Hippocampal formation (tissue), 2 donors: ENCODE measurements around the gene CHRM2.

Source experiments
- DNase-seq, 2 donors: peaks; one replicate each; lab custom pipeline; 2025; lab: John Stamatoyannopoulos, UW

The CHRM2 gene

DNA sequence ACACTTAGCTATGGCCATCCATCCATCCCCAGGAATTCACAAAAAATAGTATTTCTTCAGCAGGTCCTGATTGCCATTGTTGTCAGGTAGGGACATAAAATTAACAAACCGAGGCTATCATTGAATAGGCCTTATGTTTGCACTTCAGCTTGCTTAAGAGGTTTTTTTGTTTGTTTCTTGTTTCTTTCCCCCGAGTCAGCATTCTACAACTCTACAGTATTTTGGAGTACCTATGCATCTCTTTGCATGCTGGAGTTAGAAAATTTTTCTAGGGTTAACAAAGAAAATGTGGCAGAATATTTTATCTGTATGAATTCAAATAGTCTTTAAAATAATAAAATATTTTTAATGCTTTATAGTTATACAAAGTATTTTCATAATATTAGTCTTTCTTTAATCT is 26.3 kb downstream of the CHRM2 start:
- DNase-seq, result no peak

DNA sequence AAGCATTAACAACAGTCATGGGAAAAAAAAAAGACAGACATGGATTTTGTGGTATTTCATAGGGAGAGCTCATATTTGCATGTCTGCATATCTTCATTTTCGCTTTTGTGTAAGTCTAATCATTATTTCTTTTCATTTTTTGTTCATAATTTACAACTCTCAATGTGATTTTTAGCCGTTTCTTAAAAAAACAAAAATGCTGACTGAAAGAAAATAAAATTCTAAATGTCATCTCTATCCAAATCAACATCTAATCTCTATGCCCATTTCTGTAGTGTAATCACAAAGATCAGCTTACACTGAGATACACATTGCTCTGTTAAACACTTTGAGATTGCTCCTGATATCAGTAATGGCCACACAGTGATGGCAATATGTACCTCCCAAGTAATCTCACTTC is 29.2 kb downstream of the CHRM2 start:
- no peak for DNase-seq

DNA sequence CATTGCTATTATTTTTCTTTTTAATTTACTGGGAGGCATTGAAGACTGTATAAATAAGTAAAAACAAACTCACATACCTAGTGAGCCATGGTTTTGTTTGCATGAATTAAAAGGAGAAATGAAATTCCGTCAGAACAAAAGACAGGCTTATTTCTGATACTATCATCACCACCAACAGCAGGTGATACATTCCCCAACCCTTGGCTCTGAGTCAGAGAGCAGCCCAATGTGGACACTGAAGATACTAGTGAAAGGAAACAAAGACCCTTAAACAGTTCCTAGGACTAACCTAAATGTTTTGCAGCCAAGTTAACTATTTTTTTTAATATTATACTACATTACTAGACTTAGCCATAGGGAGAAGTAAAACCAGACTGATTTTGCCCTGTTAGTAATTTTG is 31.6 kb downstream of the CHRM2 start:
- no peak for DNase-seq

DNA sequence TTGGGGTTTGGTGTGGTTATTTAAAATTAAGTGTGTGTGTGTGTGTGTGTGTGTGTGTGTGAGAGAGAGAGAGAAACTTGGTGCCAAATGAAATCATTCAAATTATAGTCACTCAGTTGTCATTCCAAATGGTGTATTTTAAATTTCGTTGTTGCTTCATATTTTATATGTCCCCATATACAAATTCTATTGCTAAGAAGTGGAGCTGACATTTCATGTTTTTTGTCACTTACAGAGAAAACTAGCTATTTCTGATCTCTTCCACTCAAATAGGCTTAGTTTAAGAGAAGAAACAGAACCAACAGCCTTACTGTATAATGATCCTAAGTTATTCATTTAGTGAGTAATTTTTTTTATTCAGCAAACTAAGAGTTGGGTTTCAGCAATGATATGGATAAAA is 42.3 kb downstream of the CHRM2 start:
- DNase-seq, result no peak

DNA sequence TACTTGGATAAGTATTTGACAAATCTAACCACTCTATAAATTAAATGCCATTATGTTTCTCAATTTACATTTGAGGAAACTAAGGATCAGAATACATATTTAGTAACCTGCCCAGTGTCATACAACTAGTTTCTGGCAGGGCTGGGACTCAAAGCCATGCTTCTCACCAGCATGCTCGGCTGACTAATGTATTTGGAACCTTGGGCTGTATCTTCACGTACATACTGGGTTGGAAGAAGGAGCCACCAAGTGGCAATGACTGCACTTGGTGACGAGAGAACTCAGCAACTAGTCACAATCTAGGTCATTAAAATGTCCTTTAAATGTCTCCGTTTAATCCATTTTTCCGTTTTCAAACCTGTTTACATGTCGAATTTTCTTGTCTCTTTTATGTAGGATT is 42.9 kb downstream of the CHRM2 start:
- DNase-seq, result no peak

DNA sequence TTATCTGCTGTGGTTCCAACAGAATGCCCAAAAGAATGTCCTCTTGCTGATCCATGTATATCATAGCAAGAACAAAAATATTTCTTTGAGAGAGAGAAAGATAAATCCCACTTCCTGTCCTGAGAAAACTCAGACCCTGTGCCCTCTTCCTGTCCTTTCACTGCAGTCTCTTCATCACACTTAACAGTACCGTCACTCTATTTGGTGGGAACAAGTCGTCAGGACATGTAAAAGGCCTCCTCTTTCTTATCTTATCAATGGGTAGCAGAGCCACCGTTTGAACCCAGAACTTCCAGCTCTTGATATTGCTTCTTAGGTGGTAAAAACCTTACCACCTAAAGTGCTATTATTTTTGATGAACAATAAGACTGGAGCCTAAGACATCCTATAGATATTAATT is 43.9 kb downstream of the CHRM2 start:
- no peak for DNase-seq

DNA sequence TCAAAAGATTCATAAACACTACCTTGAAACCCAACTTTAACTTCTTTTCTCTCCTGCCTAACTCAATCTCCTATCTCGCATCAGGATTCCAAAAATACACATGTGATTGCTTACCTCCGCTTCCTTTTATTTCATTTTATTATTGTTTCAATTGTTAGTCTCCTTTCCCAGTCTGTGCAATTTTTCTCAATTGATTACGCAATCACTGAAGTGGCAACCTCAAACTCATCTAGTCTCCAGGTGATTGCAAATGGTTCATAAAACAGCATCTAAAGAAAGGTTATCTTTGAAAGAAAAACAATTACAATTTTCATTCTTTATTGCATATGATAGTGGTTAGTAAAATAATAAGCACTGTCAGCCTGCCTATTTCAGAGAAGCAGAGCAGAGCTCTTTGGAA is 45.6 kb downstream of the CHRM2 start:
- DNase-seq, result no peak

DNA sequence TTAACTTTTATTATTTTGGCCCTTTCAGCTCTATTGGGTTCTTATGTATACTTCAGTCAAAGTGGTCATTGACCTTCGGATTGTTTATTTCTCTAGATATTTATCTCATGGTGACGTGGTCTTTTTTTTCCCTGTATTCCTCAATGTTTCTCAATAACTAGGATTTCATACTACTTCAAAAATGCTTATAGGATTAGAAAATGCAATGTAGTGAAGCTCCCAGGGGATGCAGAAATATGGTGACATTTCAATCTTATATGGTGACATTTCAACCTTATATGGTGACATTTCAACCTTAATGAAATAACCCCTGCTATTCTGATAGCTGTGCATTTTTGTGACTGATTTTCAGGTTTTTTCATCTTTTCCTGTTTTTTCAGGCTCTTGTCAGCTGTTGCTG is 51.4 kb downstream of the CHRM2 start:
- no peak for DNase-seq

DNA sequence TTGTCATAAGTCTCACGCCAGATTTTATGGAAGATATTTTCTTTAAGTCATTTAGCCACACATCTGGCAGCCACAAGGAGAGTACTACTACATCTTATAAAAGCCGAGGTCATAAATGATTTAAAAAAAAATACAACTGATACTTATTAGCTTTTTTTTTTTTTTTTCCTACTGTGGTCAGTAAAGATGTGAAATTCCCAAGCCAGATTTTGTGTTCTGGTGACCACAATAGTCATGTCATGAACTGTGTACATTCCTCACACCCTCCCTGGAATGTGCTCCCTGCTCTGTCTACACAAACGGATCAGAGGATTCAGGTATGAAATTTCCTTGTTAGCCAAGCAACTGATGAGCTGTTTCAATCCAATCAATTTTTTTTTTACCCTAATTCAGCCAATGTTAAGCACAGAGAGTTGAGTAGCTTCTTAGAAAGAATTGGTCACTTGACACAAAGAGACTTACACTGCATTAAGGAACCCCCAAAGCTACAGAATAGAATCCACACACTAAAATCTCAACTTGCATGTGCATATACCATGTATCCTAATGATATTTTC is 54.7 kb downstream of the CHRM2 start:
- DNase-seq, result no peak

DNA sequence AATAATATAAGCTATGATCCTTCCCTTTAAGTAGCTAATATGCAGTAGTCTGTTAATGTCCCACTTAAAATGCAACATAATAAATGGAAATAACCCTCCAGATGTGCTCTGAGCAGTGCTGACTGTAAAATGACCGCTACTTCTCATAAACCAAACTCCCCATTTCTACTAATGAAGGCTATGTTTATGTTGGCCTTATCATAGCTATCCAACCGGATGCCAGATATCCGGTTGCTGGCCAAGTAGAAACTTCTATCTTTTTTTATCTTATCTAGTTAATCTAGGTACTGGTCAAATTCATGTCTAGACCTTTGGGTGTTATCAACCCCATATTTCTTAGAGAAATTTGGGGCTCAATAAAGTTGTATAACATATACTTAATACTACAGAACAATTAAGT is 56.6 kb downstream of the CHRM2 start:
- DNase-seq, result no peak

DNA sequence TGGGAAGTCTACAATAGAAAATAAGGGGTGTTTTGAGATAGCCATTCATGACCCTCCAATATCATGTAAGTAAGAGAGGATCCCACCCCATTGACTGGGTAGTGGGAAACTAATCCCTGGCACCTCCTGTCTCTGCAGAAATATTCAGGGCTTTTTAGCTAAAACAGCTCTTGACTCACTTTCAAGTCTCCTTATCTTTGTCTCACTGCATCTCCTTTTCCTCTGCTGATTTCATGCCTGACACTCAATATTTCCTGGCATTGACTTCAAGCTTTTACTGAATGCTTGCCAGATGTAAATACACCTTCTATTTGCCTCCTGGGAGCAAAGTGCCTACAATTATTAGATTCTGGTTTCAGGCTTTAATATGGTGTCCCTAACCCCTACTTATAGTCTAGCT is 57.1 kb downstream of the CHRM2 start:
- no peak for DNase-seq

DNA sequence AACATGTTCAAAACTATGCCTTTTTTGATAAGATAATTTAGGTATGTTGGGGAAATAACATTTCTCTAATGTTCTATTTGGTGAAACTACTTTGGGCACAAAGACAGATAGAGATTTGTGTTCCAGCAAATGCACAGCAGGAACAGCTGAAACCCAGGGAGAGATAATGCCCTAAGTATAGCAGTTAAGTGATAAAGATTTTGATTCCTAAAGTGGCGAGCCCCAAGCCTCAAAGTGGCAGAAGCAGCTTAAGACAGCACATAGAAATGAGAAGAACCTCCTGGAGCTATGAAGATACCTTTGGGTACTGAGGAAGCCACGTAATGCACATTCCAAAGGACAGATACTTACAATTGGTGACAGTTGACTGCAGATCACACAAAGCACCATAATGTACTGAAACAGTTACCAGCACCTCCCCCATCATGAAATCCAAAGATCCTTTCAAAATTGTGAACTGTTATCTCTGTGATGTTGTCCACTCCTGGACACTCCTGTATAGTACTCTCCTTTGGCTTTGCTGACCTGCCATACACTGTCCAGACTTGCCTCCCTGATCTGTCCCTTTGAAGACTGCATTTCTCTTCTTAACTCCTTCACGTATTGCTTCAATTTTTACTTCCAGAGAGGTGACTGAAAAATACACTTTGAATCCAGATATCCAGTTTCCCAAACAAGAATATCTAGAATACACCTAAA is 62.9 kb downstream of the CHRM2 start:
- DNase-seq, result no peak

DNA sequence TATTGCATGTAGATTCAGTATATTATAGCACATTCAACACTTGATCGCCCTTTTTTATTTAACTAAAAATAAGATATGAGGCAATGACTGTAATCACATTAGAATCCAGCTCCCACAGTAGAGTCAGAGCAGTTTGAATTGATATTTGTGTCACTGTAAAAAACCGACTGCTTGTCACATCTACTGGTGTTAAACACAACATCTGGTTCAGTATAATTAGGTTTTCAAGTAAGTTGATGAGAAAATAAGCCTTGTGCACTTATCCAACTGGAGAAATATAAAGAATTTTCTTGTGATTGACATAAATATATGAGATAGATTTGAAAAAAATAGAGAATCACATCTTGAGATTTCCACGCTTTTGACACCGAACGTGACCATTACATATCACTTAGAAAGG is 69.0 kb downstream of the CHRM2 start:
- DNase-seq, result no peak

DNA sequence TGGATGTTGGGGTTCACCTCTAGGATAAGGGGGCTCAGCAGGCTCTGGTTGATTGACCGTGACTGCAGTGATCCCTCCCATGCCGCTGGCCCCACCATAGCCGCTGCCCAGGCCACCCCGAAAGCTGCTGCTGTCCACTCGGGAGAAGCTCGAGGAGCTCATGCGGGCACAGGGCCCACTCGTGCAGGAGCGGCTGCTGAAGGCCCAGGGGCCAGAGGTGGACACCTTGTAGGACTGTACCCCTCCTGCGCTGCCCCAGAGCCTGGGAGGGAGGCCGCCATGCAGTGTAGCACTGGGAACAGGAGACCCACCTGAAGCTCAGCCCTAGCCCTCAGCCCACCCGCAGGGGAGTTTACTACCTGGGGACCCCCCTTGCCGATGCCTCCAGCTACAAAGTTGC is 70.0 kb downstream of the CHRM2 start:
- DNase-seq, result no peak

DNA sequence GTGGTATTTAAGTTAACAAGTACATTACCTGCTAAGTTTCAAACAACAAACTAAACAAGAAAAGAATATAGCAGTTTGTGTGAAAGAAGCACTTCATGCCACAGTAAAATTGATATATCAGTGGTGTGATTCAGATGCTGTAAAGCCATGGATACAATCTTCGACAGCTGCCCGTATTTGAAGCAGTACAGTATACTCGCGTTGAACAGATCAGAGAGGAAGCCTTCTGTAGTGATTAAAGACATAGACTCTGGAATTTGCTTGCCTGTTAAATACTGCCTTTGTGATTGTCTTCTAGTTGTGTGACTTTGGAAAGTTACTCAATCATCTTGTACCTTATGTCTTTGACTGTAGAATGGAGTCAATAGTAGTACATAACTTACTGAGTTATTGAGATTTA is 71.7 kb downstream of the CHRM2 start:
- DNase-seq, result no peak

DNA sequence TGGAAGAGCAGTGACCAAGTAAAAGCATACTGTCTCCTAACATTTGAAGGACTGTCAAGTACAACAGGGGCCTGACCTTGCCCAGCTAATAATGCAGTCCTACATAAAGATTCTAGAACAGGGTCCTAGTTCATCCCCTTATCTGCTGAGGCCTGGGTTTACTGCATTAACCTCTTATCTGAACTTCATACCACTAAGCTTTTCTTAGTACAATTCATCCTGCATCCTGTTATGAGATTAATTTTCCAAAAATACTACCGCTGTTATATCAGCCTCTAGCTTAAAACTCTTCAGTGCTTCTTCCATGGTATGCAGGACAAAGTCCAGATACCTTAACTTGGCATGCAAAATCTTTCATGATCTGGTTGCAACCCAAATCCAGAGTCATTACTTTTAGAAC is 72.5 kb downstream of the CHRM2 start:
- DNase-seq, result no peak

DNA sequence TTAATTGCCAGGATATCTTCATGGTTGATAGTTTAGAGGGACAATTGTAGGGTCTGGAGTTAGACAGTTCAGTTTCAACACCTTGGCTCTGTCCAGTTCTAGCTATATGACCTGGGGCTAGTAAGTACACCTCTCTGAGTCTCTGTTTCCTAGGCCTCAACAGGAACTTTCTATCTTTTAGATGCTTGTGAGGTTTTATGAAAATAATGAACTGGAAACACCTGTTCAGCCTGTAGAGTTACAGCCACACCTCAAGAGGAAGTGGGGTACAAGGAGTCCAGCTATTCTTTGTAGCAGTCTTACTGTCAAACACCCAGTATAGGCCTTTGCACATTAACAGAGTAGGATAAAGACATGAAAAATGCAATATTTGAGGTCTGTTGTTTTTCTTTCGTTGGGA is 73.4 kb downstream of the CHRM2 start:
- no peak for DNase-seq

DNA sequence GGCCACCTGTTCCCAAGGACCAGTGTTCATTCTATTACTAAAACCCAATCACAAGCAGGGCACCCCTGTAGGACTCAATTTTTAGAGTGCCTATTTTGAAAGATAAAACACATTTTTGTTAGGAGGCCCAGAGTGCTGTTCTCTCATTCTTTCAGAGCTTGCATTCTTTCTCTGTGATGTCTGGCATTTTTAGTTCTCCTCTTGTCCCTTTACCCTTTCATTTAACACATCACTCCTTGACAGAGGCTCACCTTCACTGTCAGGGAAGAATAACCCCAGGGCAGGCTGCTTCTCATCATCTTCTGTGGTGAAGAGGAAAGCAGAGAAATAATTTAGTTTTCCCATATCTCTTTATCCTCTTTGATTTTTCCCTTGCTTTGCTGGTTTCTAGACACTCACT is 73.9 kb downstream of the CHRM2 start:
- DNase-seq, result no peak

DNA sequence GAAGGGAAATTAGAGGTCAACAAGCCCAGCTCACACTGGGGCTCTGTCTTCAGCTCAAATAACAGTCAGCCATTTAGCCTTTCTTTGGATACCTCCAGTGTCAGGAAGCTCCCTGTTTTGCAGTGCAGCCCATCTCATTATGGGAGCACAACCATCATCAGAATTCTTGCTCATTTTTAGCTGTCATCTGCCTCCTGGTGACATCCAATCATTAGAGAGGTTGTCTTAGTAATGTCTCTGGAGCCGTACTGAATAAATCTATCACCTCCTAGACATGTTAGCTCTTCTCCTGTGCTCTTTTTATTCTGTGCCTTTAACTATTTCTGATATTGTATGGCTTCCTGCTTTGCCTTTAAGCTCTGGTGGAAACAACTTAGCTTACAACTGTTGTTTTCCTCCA is 74.5 kb downstream of the CHRM2 start:
- DNase-seq, result no peak

DNA sequence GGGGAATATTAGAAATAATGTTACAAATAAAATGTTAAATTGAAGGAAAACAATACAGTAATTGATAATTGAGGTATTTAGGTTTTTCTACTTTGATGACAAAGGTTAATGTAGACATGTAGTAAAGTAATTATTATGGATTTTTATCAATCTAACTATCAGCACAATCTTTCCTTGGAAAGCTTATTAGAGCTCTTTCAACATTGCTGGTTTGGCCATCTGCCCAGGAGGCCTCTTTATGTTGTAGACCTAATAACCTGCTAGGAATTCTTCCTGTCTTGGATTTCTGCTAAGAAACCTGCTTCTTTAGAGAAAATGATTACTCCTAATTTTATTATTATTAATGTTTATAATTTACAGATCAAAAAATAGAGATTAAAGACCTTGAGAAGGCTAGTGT is 78.9 kb downstream of the CHRM2 start:
- no peak for DNase-seq

DNA sequence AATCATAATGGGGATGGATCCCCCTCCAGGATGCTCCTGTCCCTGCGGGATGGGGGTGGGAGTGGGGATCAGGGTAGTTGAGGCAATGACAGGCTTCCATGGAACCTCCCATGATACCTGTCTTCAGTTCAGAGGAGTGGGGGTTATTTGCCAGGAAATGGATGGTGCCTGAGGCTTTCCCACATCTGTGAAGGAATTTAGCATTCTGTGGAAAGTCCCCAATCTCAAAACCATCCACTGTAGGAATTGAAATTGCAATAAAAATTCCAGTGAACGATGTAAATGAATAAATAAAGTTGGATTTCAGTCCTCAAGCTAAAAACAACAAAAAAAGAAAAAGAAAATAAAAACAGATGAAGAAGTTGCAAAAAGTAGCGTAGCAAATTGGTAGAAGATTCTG is 81.9 kb downstream of the CHRM2 start:
- DNase-seq, result no peak

DNA sequence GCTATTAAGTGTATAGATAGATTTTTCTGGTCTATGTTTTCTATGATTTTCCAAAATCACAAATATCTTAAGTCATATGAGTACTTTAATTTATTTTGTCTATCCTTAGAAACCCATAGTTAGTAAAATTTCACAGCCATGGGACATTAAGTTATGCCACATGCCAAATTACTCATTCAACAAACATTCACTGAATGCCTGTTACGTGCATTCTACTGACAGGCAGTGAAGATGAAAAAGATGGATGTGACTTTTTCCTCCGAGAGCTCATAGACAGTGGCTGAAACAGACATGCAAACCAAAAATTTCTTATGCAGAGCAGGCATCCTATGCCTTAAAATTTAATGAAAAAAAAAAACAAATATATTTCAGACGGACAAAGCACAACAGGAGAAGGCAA is 84.9 kb downstream of the CHRM2 start:
- no peak for DNase-seq

DNA sequence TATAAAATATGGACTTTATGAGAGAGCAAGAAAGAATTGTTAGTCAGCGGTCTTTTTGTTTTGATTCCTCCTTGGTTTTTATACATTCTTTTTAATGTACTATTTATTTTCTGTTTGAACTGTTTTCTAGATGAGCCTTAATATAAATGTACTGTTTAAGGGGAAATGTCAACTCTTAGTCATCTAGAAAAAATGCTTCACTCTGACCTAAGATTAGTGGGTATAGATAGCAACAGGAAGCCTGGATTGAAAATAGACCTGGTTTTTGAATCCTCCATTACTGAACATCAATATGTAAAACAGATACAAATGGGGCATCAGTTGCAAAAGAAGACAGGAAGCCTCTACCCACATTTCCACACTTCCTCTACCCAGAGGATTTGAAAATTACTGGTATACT is 87.8 kb downstream of the CHRM2 start:
- no peak for DNase-seq

DNA sequence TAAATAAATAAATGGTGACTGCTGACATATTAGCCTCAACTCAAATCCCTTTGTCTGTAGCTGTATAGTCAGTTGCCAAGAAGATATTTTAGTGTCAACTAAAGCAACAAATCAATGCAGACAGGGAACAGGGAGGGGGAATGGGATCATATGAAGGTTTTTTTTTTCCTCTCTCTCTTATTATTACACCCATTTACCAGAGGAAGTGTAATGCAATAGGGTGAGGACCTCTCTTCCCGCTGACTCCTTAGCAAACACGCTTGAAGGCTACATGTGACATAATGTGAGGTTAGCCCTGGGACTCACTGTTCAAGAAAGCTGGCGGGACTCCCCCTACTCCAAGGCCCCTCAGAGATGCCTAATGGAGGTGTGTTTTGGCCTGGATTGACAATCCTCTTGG is 88.2 kb downstream of the CHRM2 start:
- DNase-seq, result no peak
